HG03575 (cell line): ENCODE measurements around the gene UGCG.
"Not testable (repeated sequence)": the region's sequence is repeated elsewhere in the genome, so short reads cannot be mapped to it uniquely, and the experiment has no call there.

Source experiments
- ATAC-seq: cut with Tn5 transposase; IDR thresholded peaks from one replicate; pipeline ENCODE4 v1.9.1; 2021; ENCODE audit not compliant: unreplicated experiment, insufficient number of reproducible peaks, low FRiP score; ENCODE audit errors: extremely low read depth

Gene UGCG

GRCh38 chr9:111943200-111943599, 46.6 kb downstream of the UGCG start:
- no peak for ATAC-seq

- no peak for ATAC-seq
These were observed 47.1 kb downstream of the UGCG start for GRCh38 chr9:111943746-111944145.

GRCh38 chr9:111944241-111944866, 47.7 kb downstream of the UGCG start:
- no peak for ATAC-seq

GRCh38 chr9:111945216-111945615, 48.6 kb downstream of the UGCG start:
- no peak for ATAC-seq

- ATAC-seq = not testable (repeated sequence)
These were observed 51.5 kb downstream of the UGCG start for GRCh38 chr9:111948109-111948508.

GRCh38 chr9:111948951-111949350, 52.3 kb downstream of the UGCG start:
- no peak for ATAC-seq

- ATAC-seq = no peak
These were observed 53.3 kb downstream of the UGCG start for GRCh38 chr9:111949919-111950318.

- ATAC-seq = no peak
These were observed 55.9 kb downstream of the UGCG start for GRCh38 chr9:111952559-111952958.

GRCh38 chr9:111953444-111953843, 56.8 kb downstream of the UGCG start:
- ATAC-seq = no peak

- no peak for ATAC-seq
These were observed 58.4 kb downstream of the UGCG start for GRCh38 chr9:111955048-111955447.

- no peak for ATAC-seq
These were observed 61.4 kb downstream of the UGCG start for GRCh38 chr9:111957856-111958631.

- ATAC-seq = no peak
These were observed 63.1 kb downstream of the UGCG start for GRCh38 chr9:111959468-111960359.

- ATAC-seq = not testable (repeated sequence)
These were observed 63.9 kb downstream of the UGCG start for GRCh38 chr9:111960485-111960884.

- no peak for ATAC-seq
These were observed 64.4 kb downstream of the UGCG start for GRCh38 chr9:111961009-111961408.

- no peak for ATAC-seq
These were observed 65.0 kb downstream of the UGCG start for GRCh38 chr9:111961575-111961974.

GRCh38 chr9:111962021-111962420, 65.4 kb downstream of the UGCG start:
- ATAC-seq = no peak

- no peak for ATAC-seq
These were observed 67.4 kb downstream of the UGCG start for GRCh38 chr9:111963995-111964394.

GRCh38 chr9:111965566-111966019, 69.0 kb downstream of the UGCG start:
- peak; percentile 67 for ATAC-seq

- no peak for ATAC-seq
These were observed 69.6 kb downstream of the UGCG start for GRCh38 chr9:111966124-111966723.
